HepG2 (cell line): ENCODE measurements around the gene KIRREL3. TPM values are rescaled to one million over a fixed set of nuclear protein-coding genes. Genes with fewer than 3 reads are reported as not detected.

Source experiments
- ATAC-seq: fragments of 200-7000 bp; cut with Tn5 transposase; 3 replicates; pipeline ENCODE4 v1.9.1; 2020; ENCODE audit warnings: mild to moderate bottlenecking, moderate library complexity
- BruUV-seq: library from RNA; stranded (reverse); fragments of 400-500 nt; replicated peaks from 2 replicates; lab custom pipeline; 2021; lab: Mats Ljungman, UMichigan
- CTCF ChIA-PET: fragments of 300-600 bp; formaldehyde crosslinking; extraction: SDS; loops from one replicate; lab custom pipeline; 2021; ENCODE audit warnings: low total read pairs, inconsistent platforms, low intra/inter-chr PET ratio; lab: Yijun Ruan, JAX
- POLR2A ChIA-PET: fragments of 350-600 bp; sonication (Branson Sonifier 250); formaldehyde crosslinking; loops from one replicate; lab custom pipeline; 2020; ENCODE audit warnings: antibody characterized with exemption, inconsistent platforms; lab: Yijun Ruan, JAX
- DNase-seq: peaks from one replicate; pipeline ENCODE4 v3.0.0-alpha.2; 2015; ENCODE audit warnings: low spot score
- FAIRE-seq: peaks from 3 replicates; lab custom pipeline; 2011; peaks lifted over from hg19 to GRCh38; lab: Jason Lieb, UNC
- H2AFZ ChIP-seq: one replicate; pipeline ENCODE4 v1.6.1; 2011; ENCODE audit warnings: low read length, inconsistent platforms
- H3K27ac ChIP-seq: fragments of 300-600 bp; 3 replicates; pipeline ENCODE4 v1.8.0; 2011; ENCODE audit warnings: mixed run types, mild to moderate bottlenecking, mixed read lengths, low read length, inconsistent platforms; ENCODE audit not compliant: insufficient read depth; ENCODE audit errors: extremely low read length
- H3K27me3 ChIP-seq, 2 experiments: fragments of 200-600 bp in 1 of 2; 2 replicates in 1 of 2; 3 replicates in 1 of 2; pipeline versions ENCODE4 v1.6.0 to v1.8.0; 2011; ENCODE audit warnings: low read length in 2 of 2, mild to moderate bottlenecking in 2 of 2, moderate library complexity in 2 of 2, inconsistent platforms in 1 of 2; ENCODE audit not compliant: insufficient read depth in 2 of 2, control insufficient read depth in 1 of 2
- H3K36me3 ChIP-seq, 2 experiments: fragments of 200-600 bp in 1 of 2; replicated peaks in 1 of 2; 2 replicates in 1 of 2; 3 replicates in 1 of 2; pipeline versions ENCODE4 v1.5.1 to v1.8.0; 2011; ENCODE audit warnings: low read length in 2 of 2, inconsistent platforms in 1 of 2; ENCODE audit not compliant: insufficient read depth in 2 of 2, control insufficient read depth in 1 of 2
- H3K4me1 ChIP-seq: 2 replicates; pipeline ENCODE4 v1.5.1; 2012; ENCODE audit warnings: low read length, inconsistent platforms; ENCODE audit not compliant: insufficient read depth
- H3K4me2 ChIP-seq: 2 replicates; pipeline ENCODE4 v1.6.0; 2011; ENCODE audit warnings: low read depth, low read length, inconsistent platforms
- H3K4me3 ChIP-seq, 3 experiments: fragments of 200-600 bp in 1 of 3; sonication (generic), shearing (Covaris generic) in 1 of 3; replicated peaks in 1 of 3; 2 replicates each; pipeline ENCODE4 v1.5.1; 2011 to 2016; ENCODE audit warnings: low read length in 3 of 3, inconsistent platforms in 2 of 3, low read depth in 2 of 3, mild to moderate bottlenecking in 2 of 3, control low read depth in 1 of 3, mixed read lengths in 1 of 3; ENCODE audit not compliant: insufficient read depth in 1 of 3
- H3K79me2 ChIP-seq: one replicate; pipeline ENCODE4 v1.6.1; 2011; ENCODE audit warnings: low read length, inconsistent platforms; ENCODE audit not compliant: insufficient read depth
- H3K9ac ChIP-seq: 2 replicates; pipeline ENCODE4 v1.6.0; 2011; ENCODE audit warnings: mild to moderate bottlenecking, low read depth, low read length, inconsistent platforms; ENCODE audit not compliant: insufficient read depth
- H3K9me3 ChIP-seq: 2 replicates; pipeline ENCODE4 v1.5.1; 2012; ENCODE audit warnings: mild to moderate bottlenecking, low read length
- H4K20me1 ChIP-seq: 2 replicates; pipeline ENCODE4 v1.6.0; 2011; ENCODE audit warnings: inconsistent platforms, mild to moderate bottlenecking, low read length, moderate library complexity; ENCODE audit not compliant: insufficient read depth
- AFF4 ChIP-seq: sonication (generic); formaldehyde crosslinking; IDR thresholded peaks from 2 replicates; pipeline ENCODE4 v1.4.0; 2020; ENCODE audit warnings: missing genetic modification reagents
- BCL6 ChIP-seq: IDR thresholded peaks from 2 replicates; pipeline ENCODE4 v1.6.1; 2016; ENCODE audit warnings: missing genetic modification reagents, missing compliant biosample characterization
- CBX5 ChIP-seq: sonication (generic); formaldehyde crosslinking; IDR thresholded peaks from 2 replicates; pipeline ENCODE4 v1.4.0; 2020; ENCODE audit warnings: missing genetic modification reagents, borderline replicate concordance
- CEBPB ChIP-seq: IDR thresholded peaks from 2 replicates; pipeline ENCODE4 v1.6.1; 2011; ENCODE audit warnings: low read depth, low read length, improper control_type of control experiment, borderline replicate concordance
- FOXC1 ChIP-seq: sonication (generic); formaldehyde crosslinking; IDR thresholded peaks from 2 replicates; pipeline ENCODE4 v1.8.0; 2022; ENCODE audit warnings: mild to moderate bottlenecking, missing genetic modification reagents, borderline replicate concordance
- HNRNPLL ChIP-seq: fragments of 200-400 bp; formaldehyde crosslinking; IDR thresholded peaks from 2 replicates; pipeline ENCODE4 v1.6.1; 2017; ENCODE audit warnings: mild to moderate bottlenecking, low read depth, low read length; ENCODE audit not compliant: poor library complexity, severe bottlenecking
- HOXA9 ChIP-seq: sonication (generic); formaldehyde crosslinking; IDR thresholded peaks from 2 replicates; pipeline ENCODE4 v1.8.1; 2022; ENCODE audit warnings: missing genetic modification reagents, mild to moderate bottlenecking, moderate library complexity, borderline replicate concordance
- NFRKB ChIP-seq: fragments of 450-650 bp; IDR thresholded peaks from 2 replicates; pipeline ENCODE4 v1.6.1; 2017
- PHF20 ChIP-seq: sonication (generic); formaldehyde crosslinking; IDR thresholded peaks from 2 replicates; pipeline ENCODE4 v1.5.0; 2020; ENCODE audit warnings: mild to moderate bottlenecking, missing genetic modification reagents
- RAD51 ChIP-seq: fragments of 450-650 bp; IDR thresholded peaks from 2 replicates; pipeline ENCODE4 v1.6.1; 2016; ENCODE audit warnings: borderline replicate concordance
- RXRA ChIP-seq: sonication (generic); formaldehyde crosslinking; IDR thresholded peaks from 2 replicates; pipeline ENCODE4 v1.5.1; 2020; ENCODE audit warnings: missing genetic modification reagents
- SALL1 ChIP-seq: sonication (generic); formaldehyde crosslinking; IDR thresholded peaks from 2 replicates; pipeline ENCODE4 v1.8.0; 2022; ENCODE audit warnings: mild to moderate bottlenecking, missing genetic modification reagents
- ZNF546 ChIP-seq: sonication (generic); formaldehyde crosslinking; conservative IDR thresholded peaks from 2 replicates; pipeline ENCODE4 v1.8.1; 2023; ENCODE audit warnings: mild to moderate bottlenecking, missing genetic modification reagents
- ZNF746 ChIP-seq: sonication (generic); formaldehyde crosslinking; IDR thresholded peaks from 2 replicates; pipeline ENCODE4 v1.8.0; 2022; ENCODE audit warnings: mild to moderate bottlenecking, missing genetic modification reagents
- ZNF891 ChIP-seq: sonication (generic); formaldehyde crosslinking; IDR thresholded peaks from 2 replicates; pipeline ENCODE4 v1.5.0; 2020; ENCODE audit warnings: mild to moderate bottlenecking, missing genetic modification reagents
- WGBS: methylation state at CpG from one replicate; pipeline ENCODE4 v1.1.6; 2017; ENCODE audit warnings: low lambda C conversion rate; 5-methylcytosine and 5-hydroxymethylcytosine counted together
- in situ Hi-C: cut with HindIII; loops from 2 replicates; pipeline ENCODE4 v1.10.0; 2017; ENCODE audit warnings: low pct_unique_long_range_greater_than_20kb; ENCODE audit not compliant: extremely low pct_ligation_motif_present
- intact Hi-C: fragments of 100-400 bp; cut with micrococcal nuclease; formaldehyde crosslinking; loops from one replicate; pipeline ENCODE4 v1.10.0; 2022; ENCODE audit not compliant: unreplicated experiment
- polyA plus RNA-seq, 8 experiments: library from polyadenylated mRNA; depleted of rRNA in 3 of 8; stranded (reverse) in 7 of 8; unstranded in 1 of 8; fragments of >200 nt; fragmentation: Illumina TruSeq in 4 of 8; extraction: Trizol in 4 of 8; gene quantifications; 2 replicates each; pipeline versions ENCODE4 v1.2.1 to v1.2.3, GENCODE V29; 2011 to 2016; ENCODE audit warnings: low read depth in 4 of 8, missing spikeins in 1 of 8, mixed read lengths in 1 of 8; ENCODE audit not compliant: insufficient read depth in 1 of 8
- total RNA-seq, 5 experiments: library from RNA; depleted of rRNA; stranded (reverse); fragments of >200 nt; fragmentation: Illumina TruSeq; extraction: Trizol; gene quantifications; 2 replicates each; pipeline ENCODE4 v1.2.3, GENCODE V29; 2016; ENCODE audit warnings: low read depth in 1 of 5

KIRREL3 gene
- total and polyA plus RNA-seq, 2 of the 13 experiments (the other 11 are each of a cell fraction or from before 2014, with no cell fraction given) = not detected

DNA sequence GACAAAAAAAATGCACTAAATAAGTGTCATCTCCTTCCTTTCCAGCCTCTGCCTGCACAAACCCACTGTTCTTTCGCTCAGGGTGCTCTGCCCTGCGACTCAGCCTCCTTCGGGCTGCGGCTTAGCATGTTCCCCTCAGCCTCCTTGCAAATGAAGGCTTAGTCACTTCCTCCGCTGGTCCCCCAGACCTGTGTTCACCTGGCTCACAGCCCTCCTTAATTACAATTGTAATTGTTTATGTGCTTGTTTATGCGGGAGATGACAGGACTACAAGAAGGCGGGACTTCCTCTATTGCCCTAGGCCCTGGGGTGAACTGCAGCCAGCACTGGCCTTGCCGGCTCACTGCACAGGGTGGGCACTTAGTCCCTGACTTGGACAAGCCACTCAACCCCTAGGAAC, 303.6 kb downstream of the KIRREL3 start (continued):
- no peak for TF ChIP-seq CBX5
- TF ChIP-seq, all 625 proteins: peak for 0

- H3K27me3 ChIP-seq = peaks cover 0 to 49% of the 10 kb centered on the region in 2 experiments; a peak in 4 of 5 replicates
- H3K79me2 ChIP-seq = no peaks in the 10 kb centered on the region
- in situ Hi-C loops = no loop called here
- peaks cover 6% of the 10 kb centered on the region; the same call in 1 of the 2 replicates for H3K9me3 ChIP-seq
- H2AFZ ChIP-seq = no peak overlapping the region
- TF ChIP-seq RAD51 = peak; percentile 11; the same call in 1 of the 2 replicates
- TF ChIP-seq RXRA = no peak
- no peak for TF ChIP-seq CEBPB
- TF ChIP-seq, all 625 proteins: peak for 1
- POLR2A ChIA-PET = no interaction called here
- intact Hi-C loops = no loop called here
- BruUV-seq = no TSS peak
- H3K4me3 ChIP-seq = no peak overlapping the region
- H3K4me2 ChIP-seq = no peak overlapping the region
- H3K27ac ChIP-seq = no peak overlapping the region
- H3K4me1 ChIP-seq = no peaks in the 10 kb centered on the region
- H4K20me1 ChIP-seq = no peaks in the 10 kb centered on the region
- CTCF ChIA-PET = no interaction called here
- H3K36me3 ChIP-seq = no peaks in the 10 kb centered on the region
- WGBS = 20% methylated on average over 4 of the region's 4 CpGs
- FAIRE-seq (no peak), DNase-seq (no peak), ATAC-seq (no peak)
- no peak overlapping the region for H3K9ac ChIP-seq
Measured at GRCh38 chr11:126695293-126695692, 305.3 kb downstream of the KIRREL3 start.

- H3K79me2 ChIP-seq = no peaks in the 10 kb centered on the region
- no peaks in the 10 kb centered on the region for H3K36me3 ChIP-seq
- intact Hi-C loops (no loop called here), in situ Hi-C loops (no loop called here)
- POLR2A ChIA-PET = no interaction called here
- no peak for DNase-seq
- H3K4me1 ChIP-seq = no peaks in the 10 kb centered on the region
- WGBS = 20% methylated on average over 11 of the region's 11 CpGs
- H3K9ac ChIP-seq = no peak overlapping the region
- no peak overlapping the region for H3K4me2 ChIP-seq
- CTCF ChIA-PET = no interaction called here
- no peak overlapping the region for H2AFZ ChIP-seq
- ATAC-seq = no peak
- peaks cover 6% of the 10 kb centered on the region; the same call in 1 of the 2 replicates for H3K9me3 ChIP-seq
- no peak overlapping the region for H3K4me3 ChIP-seq
- BruUV-seq = no TSS peak
- H3K27me3 ChIP-seq = peaks cover 0 to 48% of the 10 kb centered on the region in 2 experiments; a peak in 4 of 5 replicates
- no peak overlapping the region for H3K27ac ChIP-seq
- H4K20me1 ChIP-seq = no peaks in the 10 kb centered on the region
- no peak for FAIRE-seq
- no peak for TF ChIP-seq HOXA9 (CRISPR knock-in tag)
- TF ChIP-seq ZNF746 (CRISPR knock-in tag) = no peak
- TF ChIP-seq FOXC1 (CRISPR knock-in tag) = no peak
- TF ChIP-seq ZNF546 = no peak
- TF ChIP-seq AFF4 = no peak
- no peak for TF ChIP-seq BCL6
- no peak for TF ChIP-seq NFRKB
- no peak for TF ChIP-seq HNRNPLL
- TF ChIP-seq SALL1 (CRISPR knock-in tag) = no peak
- TF ChIP-seq PHF20 (CRISPR knock-in tag) = no peak
- no peak for TF ChIP-seq ZNF891 (CRISPR knock-in tag)
Measured at GRCh38 chr11:126694065-126694625, 306.4 kb downstream of the KIRREL3 start.
